ENCODE results near the gene ETF1. TPM values are rescaled to one million over a fixed set of nuclear protein-coding genes. Genes with fewer than 3 reads are reported as not detected.

The ETF1 gene
- total RNA-seq, 2 donors from 2014 or later: 24.9 to 36.6 TPM

DNA sequence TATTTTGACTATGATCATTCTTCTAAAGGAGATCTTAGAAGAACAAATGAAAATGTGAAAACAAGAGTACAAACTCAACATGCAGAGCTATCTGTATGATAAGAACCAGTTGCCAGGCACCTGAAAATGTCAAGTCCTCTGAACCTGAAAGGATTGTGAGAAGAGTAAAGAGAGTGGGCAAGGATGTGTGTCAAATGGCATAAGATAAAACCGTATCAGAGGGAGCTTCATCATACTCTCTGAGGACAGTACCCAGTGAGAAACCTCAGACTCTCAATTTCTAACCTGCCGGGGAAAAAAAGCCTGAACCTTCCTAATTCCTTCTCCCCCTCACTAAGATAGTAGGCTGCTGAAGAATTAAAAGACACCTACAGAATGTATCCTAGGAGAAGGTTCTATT lies 6.8 kb downstream of the ETF1 start:
- no peak for ATAC-seq
- no peak overlapping the region for H3K4me3 ChIP-seq
- TF ChIP-seq CTCF (IDR thresholded peaks at IDR 0.05) (no peak), POLR2A (IDR thresholded peaks at IDR 0.05) (no peak)
- DNase-seq: no peak
- H3K27ac ChIP-seq: no peak overlapping the region
- H3K4me1 ChIP-seq: peaks cover 43% of the 10 kb centered on the region
- intact Hi-C loops (cut with DNase I): no loop called here
- no peaks in the 10 kb centered on the region for H3K9me3 ChIP-seq
- H3K27me3 ChIP-seq: no peaks in the 10 kb centered on the region
- no peaks in the 10 kb centered on the region for H3K36me3 ChIP-seq (replicated peaks in 1 of 2; ENCODE audit: insufficient read depth in 1 of 2, low read depth in 2 of 2)
- WGBS, 2 donors: 45 to 47% methylated on average over 2 of the region's 2 CpGs

DNA sequence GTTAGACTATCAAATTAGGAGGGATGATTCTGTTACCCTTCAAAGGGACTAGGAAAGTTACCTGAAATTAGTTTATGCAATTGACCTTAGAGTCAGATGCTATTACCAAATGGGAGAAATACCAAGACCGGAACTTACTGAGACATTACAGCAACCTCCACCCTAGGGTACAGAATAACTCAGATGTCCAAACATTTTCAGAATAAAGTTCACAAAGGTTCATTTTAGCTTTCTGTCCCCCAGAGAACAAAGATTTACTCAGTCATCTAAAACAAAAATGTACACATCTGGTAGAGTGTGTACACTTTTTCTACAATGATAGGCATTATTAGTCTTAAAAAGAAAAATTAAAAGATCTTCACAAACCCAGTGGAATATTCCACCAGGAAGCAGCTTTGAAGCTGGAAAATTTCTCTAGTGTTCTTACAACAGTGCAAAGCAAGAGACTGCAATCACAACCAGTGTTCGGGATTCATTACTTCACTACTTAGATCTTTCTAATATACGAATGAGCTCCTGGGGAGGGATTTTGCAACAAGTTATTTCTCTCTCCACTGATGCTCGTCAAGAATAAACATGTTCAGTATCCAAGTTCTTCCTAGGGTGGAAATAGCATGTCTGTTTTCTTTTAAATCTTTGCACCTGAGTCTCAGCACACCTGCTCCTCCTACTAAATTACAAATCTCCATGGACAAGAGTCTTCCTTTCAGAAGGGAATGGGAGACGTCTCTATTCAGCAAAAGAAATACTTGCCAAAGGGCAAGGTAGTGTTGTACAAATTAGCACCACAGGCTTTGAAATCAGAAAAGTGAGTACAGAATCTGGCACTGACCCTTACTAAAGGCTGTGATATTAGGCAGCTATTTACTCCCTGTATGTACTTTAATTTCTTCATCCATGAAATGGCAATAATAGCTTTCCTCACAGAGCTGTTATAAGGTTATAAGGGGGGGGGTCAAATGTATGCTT lies 8.8 kb downstream of the ETF1 start:
- H3K9me3 ChIP-seq: no peaks in the 10 kb centered on the region
- intact Hi-C loops (cut with DNase I): no loop called here
- WGBS, 2 donors: 83 to 88% methylated on average over 5 of the region's 5 CpGs
- H3K36me3 ChIP-seq (replicated peaks in 1 of 2; ENCODE audit: insufficient read depth in 1 of 2, low read depth in 2 of 2): no peaks in the 10 kb centered on the region
- DNase-seq (no peak), ATAC-seq (no peak)
- H3K4me3 ChIP-seq: no peak overlapping the region
- TF ChIP-seq POLR2A (IDR thresholded peaks at IDR 0.05): no peak
- no peak for TF ChIP-seq CTCF (IDR thresholded peaks at IDR 0.05)
- H3K4me1 ChIP-seq: peaks cover 25% of the 10 kb centered on the region
- H3K27ac ChIP-seq: no peak overlapping the region
- no peaks in the 10 kb centered on the region for H3K27me3 ChIP-seq

DNA sequence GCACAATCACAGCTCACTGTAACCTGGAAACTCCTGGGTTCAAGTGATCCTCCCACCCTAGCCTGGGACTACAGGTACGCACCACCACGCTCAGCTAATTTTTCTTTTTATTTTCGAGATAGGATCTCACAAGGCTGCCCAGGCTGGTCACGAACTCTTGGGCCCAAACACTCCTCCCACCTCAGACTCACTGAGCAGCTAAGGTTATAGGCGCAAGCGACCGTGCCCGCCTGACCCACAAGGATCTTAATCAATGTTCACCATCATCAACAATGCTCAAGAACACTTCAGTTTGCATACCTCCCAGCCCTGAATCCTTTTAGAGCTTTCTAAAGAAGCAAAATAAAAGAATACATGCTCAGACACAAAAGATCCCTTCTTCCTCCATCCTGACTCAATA lies 13.2 kb downstream of the ETF1 start:
- no peaks in the 10 kb centered on the region for H3K9me3 ChIP-seq
- intact Hi-C loops (cut with DNase I): no loop called here
- TF ChIP-seq POLR2A (IDR thresholded peaks at IDR 0.05) (no peak), CTCF (IDR thresholded peaks at IDR 0.05) (no peak)
- no peak overlapping the region for H3K4me3 ChIP-seq
- WGBS, 2 donors: 94% methylated on average over 8 of the region's 8 CpGs
- no peak overlapping the region for H3K27ac ChIP-seq
- H3K4me1 ChIP-seq: peaks cover 19% of the 10 kb centered on the region
- no peaks in the 10 kb centered on the region for H3K27me3 ChIP-seq
- DNase-seq (no peak), ATAC-seq (no peak)
- no peaks in the 10 kb centered on the region for H3K36me3 ChIP-seq (replicated peaks in 1 of 2; ENCODE audit: insufficient read depth in 1 of 2, low read depth in 2 of 2)

DNA sequence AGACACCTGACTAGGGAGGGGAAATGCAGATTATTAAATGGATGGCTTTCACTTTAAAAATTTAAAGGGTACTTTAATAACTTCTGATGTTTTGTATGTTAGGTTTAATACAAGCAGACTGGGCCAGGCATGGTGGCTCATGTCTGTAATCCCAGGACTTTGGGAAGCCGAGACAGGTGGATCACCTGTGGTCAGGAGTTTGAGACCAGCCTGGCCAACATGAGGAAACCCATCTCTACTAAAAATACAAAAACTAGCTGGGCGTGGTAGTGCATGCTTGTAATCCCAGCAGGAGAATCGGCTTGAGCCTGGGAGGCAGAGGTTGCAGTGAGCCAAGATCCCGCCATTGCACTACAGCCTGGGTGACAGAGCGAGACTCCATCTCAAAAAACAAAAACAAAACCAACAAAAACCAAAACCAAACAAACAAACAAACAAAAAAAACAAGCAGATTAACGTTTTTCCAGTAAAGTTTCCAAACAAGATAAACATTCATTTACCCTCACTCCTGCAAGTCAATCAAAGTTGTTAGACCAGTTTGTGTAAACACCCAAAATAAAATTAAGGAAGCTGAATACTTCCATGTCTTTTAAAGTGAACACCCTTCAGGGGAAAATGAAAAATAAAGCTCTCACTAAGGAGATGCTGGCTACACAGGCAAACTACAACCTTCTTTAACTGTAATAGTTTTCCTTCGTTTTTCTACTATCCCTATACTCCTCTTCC lies 14.1 kb downstream of the ETF1 start:
- Histone ChIP-seq H3K4me1 (peaks cover 19% of the 10 kb centered on the region), H3K27ac (no peak overlapping the region), H3K27me3 (no peaks in the 10 kb centered on the region), H3K36me3 (replicated peaks in 1 of 2; ENCODE audit: insufficient read depth in 1 of 2, low read depth in 2 of 2) (no peaks in the 10 kb centered on the region), H3K9me3 (no peaks in the 10 kb centered on the region), H3K4me3 (no peak overlapping the region)
- DNase-seq (no peak), ATAC-seq (no peak)
- WGBS, 2 donors: 65 to 70% methylated on average over 7 of the region's 7 CpGs
- no peak for TF ChIP-seq POLR2A (IDR thresholded peaks at IDR 0.05)
- no peak for TF ChIP-seq CTCF (IDR thresholded peaks at IDR 0.05)
- intact Hi-C loops (cut with DNase I): no loop called here
